GM12878 (cell line): ENCODE data around the gene FARS2. TPM values are rescaled to one million over a fixed set of nuclear protein-coding genes. Genes with fewer than 3 reads are reported as not detected.

ENCODE experiments used
- ATAC-seq: fragments of 200-7000 bp; cut with Tn5 transposase; 3 replicates; pipeline ENCODE4 v1.9.1; 2020; ENCODE audit warnings: mild to moderate bottlenecking, moderate library complexity
- BruUV-seq: library from RNA; stranded (reverse); fragments of 400-500 nt; replicated peaks from 2 replicates; lab custom pipeline; 2021; lab: Mats Ljungman, UMichigan
- CTCF ChIA-PET: fragments of 300-600 bp; sonication (Branson Sonifier 250); formaldehyde crosslinking; extraction: SDS; loops from one replicate; lab custom pipeline; 2021; ENCODE audit warnings: inconsistent platforms; lab: Yijun Ruan, JAX
- POLR2A ChIA-PET: fragments of 350-600 bp; formaldehyde crosslinking; extraction: SDS; loops from one replicate; lab custom pipeline; 2021; ENCODE audit warnings: inconsistent platforms; lab: Charles Lee
- RAD21 ChIA-PET: fragments of 300-600 bp; sonication (Branson Sonifier 250); formaldehyde crosslinking; loops from one replicate; lab custom pipeline; 2023; ENCODE audit warnings: antibody characterized with exemption; ENCODE audit not compliant: unreplicated experiment; lab: Charles Lee
- SMC1A ChIA-PET: fragments of 300-600 bp; sonication (Branson Sonifier 250); formaldehyde crosslinking; loops from one replicate; lab custom pipeline; 2023; ENCODE audit not compliant: unreplicated experiment, uncharacterized antibody; lab: Charles Lee
- DNase-seq: peaks from one replicate; pipeline ENCODE4 v3.0.0-alpha.2; 2011; ENCODE audit warnings: low read depth, low spot score
- FAIRE-seq: peaks from 3 replicates; lab custom pipeline; 2011; peaks lifted over from hg19 to GRCh38; lab: Jason Lieb, UNC
- H2AFZ ChIP-seq: 2 replicates; pipeline ENCODE4 v1.6.0; 2011; ENCODE audit warnings: low read depth, low read length, control low read depth; ENCODE audit not compliant: control insufficient read depth
- H3K27ac ChIP-seq: 2 replicates; pipeline ENCODE4 v1.5.1; 2011; ENCODE audit warnings: control low read depth; ENCODE audit not compliant: control insufficient read depth, insufficient read depth
- H3K27me3 ChIP-seq, 2 experiments: replicated peaks in 1 of 2; 2 replicates each; pipeline versions ENCODE4 v1.6.0 to v1.6.1; 2011; ENCODE audit warnings: low read length in 1 of 2; ENCODE audit not compliant: control insufficient read depth in 2 of 2, insufficient read depth in 2 of 2
- H3K36me3 ChIP-seq, 2 experiments: 2 replicates each; pipeline ENCODE4 v1.5.1; 2011; ENCODE audit warnings: low read length in 1 of 2; ENCODE audit not compliant: control insufficient read depth in 2 of 2, insufficient read depth in 2 of 2
- H3K4me1 ChIP-seq: 2 replicates; pipeline ENCODE4 v1.6.1; 2011; ENCODE audit warnings: mild to moderate bottlenecking, low read length, moderate library complexity, mixed read lengths; ENCODE audit not compliant: control insufficient read depth, insufficient read depth
- H3K4me2 ChIP-seq: 2 replicates; pipeline ENCODE4 v1.6.0; 2011; ENCODE audit warnings: control low read depth; ENCODE audit not compliant: control insufficient read depth, insufficient read depth
- H3K4me3 ChIP-seq: fragments of 200-600 bp; sonication (generic); 2 replicates; pipeline ENCODE4 v1.5.1; 2016
- H3K79me2 ChIP-seq: 2 replicates; pipeline ENCODE4 v1.6.0; 2011; ENCODE audit warnings: low read length; ENCODE audit not compliant: control insufficient read depth, insufficient read depth
- H3K9ac ChIP-seq: 2 replicates; pipeline ENCODE4 v1.8.0; 2011; ENCODE audit warnings: low read length, control low read depth, mixed read lengths; ENCODE audit not compliant: control insufficient read depth, insufficient read depth
- H3K9me3 ChIP-seq: replicated peaks from 3 replicates; pipeline ENCODE4 v1.5.1; 2011; ENCODE audit warnings: mild to moderate bottlenecking, low read length; ENCODE audit not compliant: control insufficient read depth, insufficient read depth
- H4K20me1 ChIP-seq: 2 replicates; pipeline ENCODE4 v1.6.0; 2011; ENCODE audit not compliant: control insufficient read depth, insufficient read depth
- BHLHE40 ChIP-seq, 2 experiments: fragments of 450-650 bp in 1 of 2; IDR thresholded peaks; 2 replicates each; pipeline ENCODE4 v1.6.1; 2011 to 2017; ENCODE audit warnings: low read depth in 2 of 2, borderline replicate concordance in 1 of 2, improper control_type of control experiment in 1 of 2, low read length in 1 of 2, mild to moderate bottlenecking in 1 of 2
- CEBPB ChIP-seq, 2 experiments: fragments of 150-350 bp in 1 of 2; IDR thresholded peaks; 2 replicates each; pipeline ENCODE4 v1.6.1; 2012 to 2014; ENCODE audit warnings: low read depth in 2 of 2, low read length in 2 of 2, borderline replicate concordance in 1 of 2, inconsistent platforms in 1 of 2
- DPF2 ChIP-seq: fragments of 450-650 bp; IDR thresholded peaks from 2 replicates; pipeline ENCODE4 v1.6.1; 2017; ENCODE audit warnings: mild to moderate bottlenecking
- E2F4 ChIP-seq: IDR thresholded peaks from 2 replicates; pipeline ENCODE4 v1.6.1; 2012; ENCODE audit warnings: low read depth, low read length, improper control_type of control experiment
- EED ChIP-seq: sonication (generic); IDR thresholded peaks from 2 replicates; pipeline ENCODE4 v1.6.1; 2016; ENCODE audit warnings: antibody characterized with exemption, low read depth
- GATAD2B ChIP-seq: fragments of 450-650 bp; conservative IDR thresholded peaks from 2 replicates; pipeline ENCODE4 v1.6.1; 2017; ENCODE audit warnings: low read depth, mild to moderate bottlenecking, moderate library complexity
- IRF3 ChIP-seq: fragments of 450-650 bp; IDR thresholded peaks from 2 replicates; pipeline ENCODE4 v1.6.1; 2014; ENCODE audit warnings: mild to moderate bottlenecking
- KLF5 ChIP-seq: fragments of 450-650 bp; IDR thresholded peaks from 2 replicates; pipeline ENCODE4 v1.6.1; 2014; ENCODE audit warnings: mild to moderate bottlenecking; ENCODE audit not compliant: partially characterized antibody
- MYB ChIP-seq: fragments of 150-350 bp; IDR thresholded peaks from 2 replicates; pipeline ENCODE4 v1.6.1; 2014; ENCODE audit warnings: mild to moderate bottlenecking, low read depth, low read length, borderline replicate concordance
- RFX5 ChIP-seq: IDR thresholded peaks from 2 replicates; pipeline ENCODE4 v1.6.1; 2011; ENCODE audit warnings: low read depth, low read length, improper control_type of control experiment
- SMC3 ChIP-seq: IDR thresholded peaks from 2 replicates; pipeline ENCODE4 v1.6.1; 2011; ENCODE audit warnings: low read length, improper control_type of control experiment, borderline replicate concordance
- STAT1 ChIP-seq: fragments of 450-650 bp; conservative IDR thresholded peaks from 2 replicates; pipeline ENCODE4 v1.6.1; 2014; ENCODE audit warnings: antibody characterized with exemption, mild to moderate bottlenecking
- TCF12 ChIP-seq: IDR thresholded peaks from 2 replicates; pipeline ENCODE4 v1.6.1; 2011; ENCODE audit warnings: low read depth, mild to moderate bottlenecking, low read length
- USF2 ChIP-seq: IDR thresholded peaks from 2 replicates; pipeline ENCODE4 v1.6.1; 2011; ENCODE audit warnings: low read depth, low read length, improper control_type of control experiment, borderline replicate concordance
- ZBTB33 ChIP-seq: fragments of 450-650 bp; IDR thresholded peaks from 2 replicates; pipeline ENCODE4 v1.6.1; 2017; ENCODE audit warnings: mild to moderate bottlenecking
- ZNF592 ChIP-seq: fragments of 450-650 bp; IDR thresholded peaks from 2 replicates; pipeline ENCODE4 v1.6.1; 2017; ENCODE audit warnings: mild to moderate bottlenecking, moderate library complexity
- WGBS: methylation state at CpG from one replicate; pipeline ENCODE4 v1.1.6; 2016; ENCODE audit warnings: low lambda C conversion rate; ENCODE audit not compliant: insufficient replicate concordance, insufficient coverage; ENCODE audit errors: missing lambda C conversion rate; 5-methylcytosine and 5-hydroxymethylcytosine counted together
- in situ Hi-C: fragments of 300-500 bp; cut with MboI; formaldehyde crosslinking; loops from 9 replicates; pipeline ENCODE4 v1.14.3; 2018; ENCODE audit warnings: mixed read lengths
- intact Hi-C: fragments of 100-400 bp; cut with micrococcal nuclease; formaldehyde crosslinking; loops from one replicate; pipeline ENCODE4 v1.14.2; 2022; ENCODE audit not compliant: unreplicated experiment
- polyA plus RNA-seq, 11 experiments: library from polyadenylated mRNA; depleted of rRNA in 4 of 11; unstranded in 6 of 11; stranded (reverse) in 5 of 11; fragments of >200 nt; fragmentation: Nextera tagmentation in 4 of 11; fragmentation: Illumina TruSeq in 1 of 11; extraction: Ambion mirVana in 4 of 11; extraction: Trizol in 1 of 11; gene quantifications; 1 replicate in 1 of 11; 2 replicates in 10 of 11; pipeline versions ENCODE4 v1.2.1 to v1.2.3, GENCODE V29; 2011 to 2016; ENCODE audit warnings: inconsistent platforms in 2 of 11, missing spikeins in 2 of 11, low read depth in 1 of 11
- total RNA-seq, 4 experiments: library from RNA; depleted of rRNA in 3 of 4; stranded (reverse); fragments of >200 nt in 3 of 4; fragmentation: Illumina TruSeq in 1 of 4; extraction: Trizol in 1 of 4; gene quantifications; 2 replicates each; pipeline versions ENCODE4 v1.2.1 to v1.2.3, GENCODE V29; 2013 to 2021

FARS2 gene
- total and polyA plus RNA-seq, 10 of the 15 experiments (the other 5 are each of a cell fraction or from before 2014, with no cell fraction given): 16.8 to 46.7 (median 25.6) TPM

- RAD21 ChIA-PET: no interaction called here
- TF ChIP-seq STAT1: no peak
- no peak for TF ChIP-seq TCF12
- no peak for TF ChIP-seq ZNF592
- no peak for TF ChIP-seq USF2
- TF ChIP-seq E2F4: no peak
- no peak for TF ChIP-seq SMC3
- no peak for TF ChIP-seq EED
- TF ChIP-seq CEBPB (IDR thresholded peaks at IDR 0.05; ENCODE audit: borderline replicate concordance in 1 of 2, low read depth in 2 of 2, low read length in 2 of 2): no peak
- TF ChIP-seq KLF5: no peak
- no peak for TF ChIP-seq BHLHE40 (IDR thresholded peaks at IDR 0.05; ENCODE audit: borderline replicate concordance in 1 of 2, low read depth in 2 of 2, low read length in 1 of 2)
- no peak for TF ChIP-seq RFX5
- TF ChIP-seq GATAD2B: no peak
- TF ChIP-seq DPF2: no peak
- no peak for TF ChIP-seq MYB
- TF ChIP-seq IRF3: no peak
- no peak for TF ChIP-seq ZBTB33
These were observed 23.5 kb upstream of the FARS2 start for GRCh38 chr6:5237805-5238204.

More at GRCh38 chr6:5237805-5238204, 23.5 kb upstream of the FARS2 start:
- no peaks in the 10 kb centered on the region for H3K27me3 ChIP-seq
- DNase-seq: no peak
- H3K36me3 ChIP-seq: peaks cover 4 to 8% of the 10 kb centered on the region in 2 experiments; a peak in 3 of 4 replicates
- no TSS peak for BruUV-seq
- no peak overlapping the region for H2AFZ ChIP-seq
- H3K79me2 ChIP-seq: no peaks in the 10 kb centered on the region
- ATAC-seq: no peak
- H3K4me2 ChIP-seq: no peak overlapping the region
- H3K4me1 ChIP-seq: peaks cover 11% of the 10 kb centered on the region
- ChIA-PET POLR2A (no interaction called here), SMC1A (interaction anchor here (1.0 kb wide), 1 partner anchor 30 kb away, joined by 5 read pairs; no protein-coding TSS in a partner anchor), CTCF (no interaction called here)
- intact Hi-C loops: no loop called here
- in situ Hi-C loops: no loop called here
- WGBS: 84% methylated on average over 4 of the region's 4 CpGs
- no peak overlapping the region for H3K4me3 ChIP-seq
- no peaks in the 10 kb centered on the region for H3K9me3 ChIP-seq
- no peaks in the 10 kb centered on the region for H4K20me1 ChIP-seq
- H3K9ac ChIP-seq: no peak overlapping the region
- no peak for FAIRE-seq
- no peak overlapping the region for H3K27ac ChIP-seq
